ENCODE measurements around the gene SH3PXD2A.

GRCh38 chr10:103737735-103738367, 117.5 kb downstream of the SH3PXD2A start:
- TF ChIP-seq YY1 (IDR thresholded peaks at IDR 0.05; ENCODE audit: borderline replicate concordance in 1 of 3, control insufficient read depth in 1 of 3, extremely low read depth in 1 of 3, insufficient read depth in 3 of 3, insufficient read length in 1 of 3, insufficient replicate concordance in 2 of 3, low read depth in 1 of 3, low read length in 2 of 3) (no peak), ARID3A (IDR thresholded peaks at IDR 0.05; ENCODE audit: borderline replicate concordance, low read depth, low read length) (no peak), ELF1 (tag; IDR thresholded peaks at IDR 0.05) (no peak), SMARCC2 (IDR thresholded peaks at IDR 0.05; ENCODE audit: low read depth) (no peak), POLR2B (IDR thresholded peaks at IDR 0.05; ENCODE audit: low read depth, partially characterized antibody) (no peak), ELK1 (CRISPR knock-in tag; IDR thresholded peaks at IDR 0.05) (no peak)

Measured in K562 (cell line).